Activated naive CD8-positive, alpha-beta T cell treated with anti-CD3 and anti-CD28 coated beads for 36 hours (primary cell): Measurements from ENCODE around the gene DDX60. TPM values are rescaled to one million over a fixed set of nuclear protein-coding genes. Genes with fewer than 3 reads are reported as not detected.

ENCODE experiments used
- DNase-seq: peaks from one replicate; pipeline ENCODE4 v3.0.0; 2021
- H3K27ac Mint-ChIP-seq: one replicate; pipeline ENCODE4 v1.8.0; 2022; ENCODE audit warnings: mild to moderate bottlenecking, moderate library complexity, mixed read lengths
- H3K27me3 Mint-ChIP-seq: one replicate; pipeline ENCODE4 v1.8.0; 2022; ENCODE audit warnings: mild to moderate bottlenecking, mixed read lengths
- H3K36me3 Mint-ChIP-seq: one replicate; pipeline ENCODE4 v1.8.0; 2021; ENCODE audit warnings: mild to moderate bottlenecking, mixed read lengths
- H3K4me1 Mint-ChIP-seq: one replicate; pipeline ENCODE4 v1.8.0; 2021; ENCODE audit warnings: mixed read lengths
- H3K4me3 Mint-ChIP-seq: one replicate; pipeline ENCODE4 v1.8.0; 2022; ENCODE audit warnings: mild to moderate bottlenecking, moderate library complexity, mixed read lengths
- H3K9me3 Mint-ChIP-seq: one replicate; pipeline ENCODE4 v1.8.0; 2022; ENCODE audit warnings: mixed read lengths
- total RNA-seq, 2 experiments: library from RNA; stranded (reverse); gene quantifications; one replicate each; pipeline ENCODE4 v1.2.3, GENCODE V29; 2021

The DDX60 gene
- total RNA-seq, 2 experiments from 2014 or later = 22.2 to 22.7 TPM

- Mint-ChIP-seq H3K4me3 (no peak overlapping the region), H3K9me3 (peaks cover 18% of the 10 kb centered on the region), H3K27me3 (no peaks in the 10 kb centered on the region), H3K36me3 (peaks cover 14% of the 10 kb centered on the region), H3K4me1 (no peaks in the 10 kb centered on the region), H3K27ac (no peak overlapping the region)
- no peak for DNase-seq
These were observed 119.1 kb downstream of the DDX60 start for GRCh38 chr4:168199260-168199957.

DNA sequence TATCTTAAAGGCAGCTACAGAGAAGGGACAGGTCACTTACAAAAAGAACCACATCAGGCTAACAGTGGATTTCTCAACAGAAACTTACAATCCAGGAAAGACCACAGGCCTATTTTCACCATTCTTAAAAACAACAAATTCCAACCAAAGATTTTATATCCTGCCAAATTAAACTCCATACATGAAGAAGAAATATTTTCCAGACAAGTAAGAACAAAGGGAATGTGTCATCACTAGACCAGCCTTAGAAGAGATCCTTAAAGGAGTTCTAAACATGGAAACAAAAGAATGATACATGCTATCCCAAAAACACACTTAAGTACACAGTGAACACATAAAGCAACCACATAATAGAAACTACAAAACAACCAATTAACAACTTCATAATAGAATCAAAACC lies 120.6 kb downstream of the DDX60 start:
- Mint-ChIP-seq H3K4me3 (no peak overlapping the region), H3K27ac (no peak overlapping the region), H3K27me3 (no peaks in the 10 kb centered on the region), H3K9me3 (peaks cover 10% of the 10 kb centered on the region), H3K4me1 (no peaks in the 10 kb centered on the region), H3K36me3 (peaks cover 13% of the 10 kb centered on the region)
- DNase-seq = no peak

- DNase-seq = no peak
- Mint-ChIP-seq H3K27me3 (no peaks in the 10 kb centered on the region), H3K27ac (no peak overlapping the region), H3K9me3 (no peaks in the 10 kb centered on the region), H3K36me3 (no peaks in the 10 kb centered on the region), H3K4me3 (no peak overlapping the region), H3K4me1 (no peaks in the 10 kb centered on the region)
These were observed 129.8 kb downstream of the DDX60 start for GRCh38 chr4:168188754-168189153.

GRCh38 chr4:168183717-168184571 lies 134.6 kb downstream of the DDX60 start:
- Mint-ChIP-seq H3K4me1 (no peaks in the 10 kb centered on the region), H3K27me3 (no peaks in the 10 kb centered on the region), H3K36me3 (no peaks in the 10 kb centered on the region), H3K27ac (no peak overlapping the region), H3K4me3 (no peak overlapping the region), H3K9me3 (no peaks in the 10 kb centered on the region)
- DNase-seq = no peak

DNA sequence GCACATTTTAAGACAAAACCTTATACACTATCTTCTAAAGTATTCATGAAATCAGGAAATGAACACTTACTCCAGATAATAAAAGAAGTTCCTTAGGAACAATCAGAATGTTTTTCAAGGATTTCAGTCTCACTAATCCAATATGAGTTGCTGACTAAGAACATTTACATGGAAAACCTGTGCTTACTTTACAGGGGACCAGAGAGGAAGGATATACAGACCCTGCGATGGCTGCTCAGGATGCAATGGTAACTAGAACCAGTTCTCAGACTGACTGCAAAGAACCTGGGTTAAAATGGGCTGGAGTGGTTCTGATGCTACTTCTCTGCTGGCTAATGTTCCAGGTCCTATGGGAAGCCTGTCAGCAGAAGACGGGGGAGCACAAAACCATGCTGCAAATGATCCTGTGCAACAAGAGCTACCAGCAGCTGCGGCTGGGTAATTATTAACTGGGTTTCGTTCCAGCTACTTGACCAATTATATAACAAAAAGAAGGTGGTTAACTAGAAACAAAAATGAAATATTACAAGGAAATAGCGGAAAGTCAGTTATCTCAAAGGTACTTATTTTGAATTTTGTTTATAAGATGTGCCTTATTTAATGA lies 140.9 kb downstream of the DDX60 start:
- Mint-ChIP-seq H3K4me1 (no peaks in the 10 kb centered on the region), H3K4me3 (no peak overlapping the region), H3K27me3 (no peaks in the 10 kb centered on the region), H3K36me3 (no peaks in the 10 kb centered on the region), H3K9me3 (no peaks in the 10 kb centered on the region), H3K27ac (no peak overlapping the region)
- DNase-seq = no peak

DNA sequence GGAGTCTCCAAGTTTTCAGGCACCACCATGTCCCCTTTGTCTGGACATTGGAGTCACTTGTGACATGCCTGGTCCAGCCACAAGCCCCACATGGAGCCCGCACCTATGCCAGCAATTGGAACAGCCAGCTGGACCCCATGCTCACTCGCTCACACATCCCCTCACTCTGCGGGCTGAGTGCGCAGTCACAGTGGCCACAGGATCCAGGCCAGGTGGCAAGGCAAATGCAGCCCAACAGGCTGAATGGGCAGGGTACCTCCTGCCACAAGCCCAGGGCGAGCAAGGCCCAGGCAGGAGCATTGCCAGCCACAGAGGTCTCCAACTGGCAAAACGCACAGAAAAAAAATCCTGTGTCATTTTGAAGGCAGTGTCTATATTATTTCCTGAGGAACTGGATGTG lies 144.2 kb downstream of the DDX60 start:
- Mint-ChIP-seq H3K4me3 (no peak overlapping the region), H3K4me1 (no peaks in the 10 kb centered on the region), H3K36me3 (peaks cover 2% of the 10 kb centered on the region), H3K27ac (no peak overlapping the region), H3K9me3 (no peaks in the 10 kb centered on the region), H3K27me3 (no peaks in the 10 kb centered on the region)
- DNase-seq = no peak

DNA sequence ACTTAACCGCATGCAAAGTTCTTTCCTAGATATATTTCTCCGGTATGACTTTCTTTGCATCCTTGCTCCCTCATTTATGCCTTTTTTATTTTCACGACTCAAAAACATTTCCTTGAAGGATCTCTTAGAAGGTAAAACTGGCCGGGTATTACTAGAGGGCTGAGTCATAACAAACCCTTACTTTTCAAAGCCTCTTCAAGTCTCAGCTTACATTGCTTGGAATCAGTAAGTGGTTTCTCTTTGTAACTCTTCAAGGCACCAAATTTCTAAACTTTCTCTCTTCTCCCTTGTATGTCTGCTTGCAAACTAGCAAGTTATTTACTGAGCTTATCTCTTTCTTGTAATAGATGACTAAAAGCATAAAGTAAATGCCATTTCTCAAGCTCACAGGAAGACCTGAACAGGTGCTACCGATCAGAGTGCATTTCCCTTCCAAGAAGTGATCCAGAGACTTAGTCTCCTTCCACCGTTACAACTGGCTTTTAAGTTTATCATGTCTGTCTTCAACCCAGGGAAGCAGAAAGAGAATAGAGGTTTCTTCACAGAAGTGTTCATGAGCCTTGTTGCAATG lies 150.8 kb downstream of the DDX60 start:
- DNase-seq = no peak
- Mint-ChIP-seq H3K27ac (no peak overlapping the region), H3K9me3 (no peaks in the 10 kb centered on the region)

More for the DNA sequence above, 150.8 kb downstream of the DDX60 start:
- Mint-ChIP-seq H3K36me3 (peaks cover 2% of the 10 kb centered on the region), H3K27me3 (no peaks in the 10 kb centered on the region), H3K4me3 (no peak overlapping the region), H3K4me1 (no peaks in the 10 kb centered on the region)

Other genes with a start within 250 kb of the DDX60 start
- not detected for gene ANXA10, start 226.2 kb downstream of the DDX60 start, total RNA-seq
- gene DDX60L, start 161.7 kb upstream of the DDX60 start, total RNA-seq = 10 to 100 TPM; 10.8 to 12.9 TPM
- under 1 TPM; 0.41 to 0.94 TPM for gene PALLD, start 178.3 kb upstream of the DDX60 start, total RNA-seq